ENCODE measurements around the gene ATE1.

DNA sequence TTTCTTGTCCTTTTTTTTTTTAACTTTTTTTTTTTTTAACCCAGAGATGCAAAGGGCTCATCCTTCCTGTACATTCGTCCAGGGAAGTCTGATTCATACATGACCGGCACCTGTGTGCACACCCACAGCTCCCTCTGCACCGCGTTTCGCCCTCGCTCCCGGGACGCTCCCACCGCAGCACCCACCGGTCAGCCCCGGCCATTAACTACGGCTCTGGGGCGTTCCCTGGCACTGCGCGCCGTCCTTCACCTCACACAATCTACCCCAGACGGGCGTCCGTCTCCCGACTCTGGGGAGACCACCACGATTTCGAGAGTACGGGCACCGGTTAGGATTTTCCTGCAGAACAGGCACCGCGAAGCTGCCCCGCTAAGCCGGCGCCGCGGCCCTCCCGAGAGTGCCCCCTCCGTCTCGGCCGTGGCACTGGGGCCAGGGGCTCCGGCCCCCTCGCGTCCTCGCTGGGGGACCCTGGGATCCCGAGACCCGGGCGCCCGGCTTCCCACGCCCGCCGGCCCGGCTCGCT is 452 bp downstream of the ATE1 start:
- TF ChIP-seq POLR2AphosphoS5 (IDR thresholded peaks at IDR 0.05; ENCODE audit: low read depth, low read length): peak; percentile 35; the same call in 1 of the 2 replicates
- TF ChIP-seq EZH2phosphoT487 (IDR thresholded peaks at IDR 0.05; ENCODE audit: borderline replicate concordance): no peak
- TF ChIP-seq, protein P1, sequence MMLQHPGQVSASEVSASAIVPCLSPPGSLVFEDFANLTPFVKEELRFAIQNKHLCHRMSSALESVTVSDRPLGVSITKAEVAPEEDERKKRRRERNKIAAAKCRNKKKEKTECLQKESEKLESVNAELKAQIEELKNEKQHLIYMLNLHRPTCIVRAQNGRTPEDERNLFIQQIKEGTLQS (IDR thresholded peaks at IDR 0.05): no peak
- no peak for TF ChIP-seq JUND (IDR thresholded peaks at IDR 0.05)
- TF ChIP-seq CTCF (IDR thresholded peaks at IDR 0.05 in 2 of 3, conservative IDR thresholded peaks at IDR 0.05 in 1 of 3; ENCODE audit: borderline replicate concordance in 1 of 3, insufficient read depth in 1 of 3, low read depth in 2 of 3, low read length in 2 of 3): no peak

Measured in HCT116 (cell line).